HG03175 (cell line): Measurements from ENCODE around the gene RAB4B.
"Not testable (repeated sequence)": the region's sequence is repeated elsewhere in the genome, so short reads cannot be mapped to it uniquely, and the experiment has no call there.

Experiments used
- ATAC-seq: cut with Tn5 transposase; IDR thresholded peaks from one replicate; pipeline ENCODE4 v1.9.1; 2021; ENCODE audit warnings: mild to moderate bottlenecking, moderate library complexity; ENCODE audit not compliant: unreplicated experiment

The RAB4B gene

DNA sequence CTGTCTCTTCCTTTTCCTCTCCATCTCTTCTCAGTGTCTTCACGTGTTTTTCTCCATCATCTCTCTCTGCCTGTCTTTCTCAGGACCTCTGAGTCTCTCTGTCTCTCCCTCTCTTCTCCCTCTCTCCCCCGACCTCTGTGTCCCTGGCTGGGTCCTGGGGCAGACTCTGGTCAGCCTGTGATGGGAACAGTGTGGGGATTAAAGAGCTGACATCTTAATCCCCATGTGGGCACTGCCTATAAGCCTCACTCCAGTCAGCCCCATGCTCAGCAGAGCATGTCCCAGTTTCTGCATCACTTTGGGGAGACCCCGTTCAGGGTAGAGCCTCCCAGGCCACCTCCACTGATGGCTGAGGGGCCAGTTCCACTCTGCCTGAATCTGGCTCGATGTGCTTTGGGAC is 37.2 kb downstream of the RAB4B start:
- no peak for ATAC-seq

- ATAC-seq: peak; percentile 59
These were observed 40.7 kb downstream of the RAB4B start for GRCh38 chr19:40818480-40819399.

GRCh38 chr19:40819479-40820234 is 41.6 kb downstream of the RAB4B start:
- not testable (repeated sequence) for ATAC-seq

DNA sequence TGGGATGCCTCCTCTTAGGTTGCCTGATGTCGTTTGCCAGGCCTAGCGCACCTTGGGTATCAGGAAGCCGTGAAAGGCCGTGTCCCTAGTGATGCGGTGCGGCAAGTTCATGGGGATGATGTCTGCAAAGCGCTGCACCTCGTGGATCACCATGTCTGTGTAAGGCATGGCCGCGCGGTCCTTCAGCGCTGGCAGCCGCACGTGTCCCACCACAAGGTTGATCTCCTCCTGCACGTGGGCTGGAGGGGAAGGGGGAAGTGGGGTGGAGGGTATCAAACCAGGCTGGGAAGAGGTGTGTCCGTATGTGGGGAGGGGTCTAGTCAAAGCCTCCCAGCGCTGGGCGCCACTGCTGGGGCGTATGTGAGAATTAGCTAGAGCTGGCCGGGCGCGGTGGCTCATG is 44.1 kb downstream of the RAB4B start:
- ATAC-seq: no peak

GRCh38 chr19:40822704-40823553 is 44.9 kb downstream of the RAB4B start:
- not testable (repeated sequence) for ATAC-seq

DNA sequence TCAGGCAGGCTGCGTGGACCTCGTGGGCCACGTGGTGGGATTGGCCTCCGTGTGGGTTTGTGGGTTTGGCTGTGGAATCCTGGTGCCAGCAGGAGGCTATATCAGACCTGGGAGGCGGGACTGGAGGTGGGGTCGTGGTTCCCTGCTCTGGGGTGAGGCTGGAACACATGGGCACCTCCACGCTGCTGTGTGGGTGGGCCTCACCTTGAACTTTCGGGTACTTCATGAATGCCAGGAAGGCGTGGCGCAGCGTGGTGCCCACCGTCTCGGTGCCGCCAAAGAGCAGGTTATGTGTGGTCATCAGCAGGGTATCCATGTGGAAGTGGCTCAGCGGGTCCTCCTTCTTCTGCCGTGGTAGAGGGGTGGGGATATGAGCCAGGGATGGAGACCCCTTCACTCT is 46.9 kb downstream of the RAB4B start:
- ATAC-seq: not testable (repeated sequence)

- not testable (repeated sequence) for ATAC-seq
These were observed 47.5 kb downstream of the RAB4B start for GRCh38 chr19:40825460-40826095.

GRCh38 chr19:40826312-40826698 is 48.3 kb downstream of the RAB4B start:
- ATAC-seq: not testable (repeated sequence)

DNA sequence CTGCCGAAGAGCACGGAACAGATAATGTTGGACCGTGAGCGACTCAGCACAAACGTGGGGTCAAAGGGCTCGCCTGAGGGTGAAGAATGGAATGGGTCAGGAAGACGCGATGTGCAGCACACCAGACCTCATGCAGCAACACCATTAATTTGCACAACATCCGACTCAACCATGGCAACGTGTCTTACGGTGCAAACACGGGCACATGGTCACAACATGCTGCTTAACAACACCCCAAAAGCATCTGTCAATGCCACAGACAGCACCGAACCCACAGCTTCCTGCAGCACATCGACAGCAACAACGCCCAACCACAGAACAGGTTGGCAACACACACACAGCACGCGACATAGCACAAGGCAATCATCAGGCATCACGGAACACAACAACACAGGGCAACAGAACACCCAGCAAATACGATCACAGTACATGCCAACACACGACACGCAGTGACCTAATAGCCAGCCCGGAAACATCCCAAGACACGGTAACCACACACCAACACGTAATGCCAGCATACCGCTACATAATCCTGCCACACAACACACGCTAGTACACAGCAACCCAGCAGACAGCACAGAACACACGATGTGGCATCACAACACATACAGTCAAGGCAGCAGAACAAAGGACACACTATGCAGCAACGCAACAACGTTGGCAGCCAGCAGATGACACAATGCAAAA is 48.8 kb downstream of the RAB4B start:
- ATAC-seq: not testable (repeated sequence)

DNA sequence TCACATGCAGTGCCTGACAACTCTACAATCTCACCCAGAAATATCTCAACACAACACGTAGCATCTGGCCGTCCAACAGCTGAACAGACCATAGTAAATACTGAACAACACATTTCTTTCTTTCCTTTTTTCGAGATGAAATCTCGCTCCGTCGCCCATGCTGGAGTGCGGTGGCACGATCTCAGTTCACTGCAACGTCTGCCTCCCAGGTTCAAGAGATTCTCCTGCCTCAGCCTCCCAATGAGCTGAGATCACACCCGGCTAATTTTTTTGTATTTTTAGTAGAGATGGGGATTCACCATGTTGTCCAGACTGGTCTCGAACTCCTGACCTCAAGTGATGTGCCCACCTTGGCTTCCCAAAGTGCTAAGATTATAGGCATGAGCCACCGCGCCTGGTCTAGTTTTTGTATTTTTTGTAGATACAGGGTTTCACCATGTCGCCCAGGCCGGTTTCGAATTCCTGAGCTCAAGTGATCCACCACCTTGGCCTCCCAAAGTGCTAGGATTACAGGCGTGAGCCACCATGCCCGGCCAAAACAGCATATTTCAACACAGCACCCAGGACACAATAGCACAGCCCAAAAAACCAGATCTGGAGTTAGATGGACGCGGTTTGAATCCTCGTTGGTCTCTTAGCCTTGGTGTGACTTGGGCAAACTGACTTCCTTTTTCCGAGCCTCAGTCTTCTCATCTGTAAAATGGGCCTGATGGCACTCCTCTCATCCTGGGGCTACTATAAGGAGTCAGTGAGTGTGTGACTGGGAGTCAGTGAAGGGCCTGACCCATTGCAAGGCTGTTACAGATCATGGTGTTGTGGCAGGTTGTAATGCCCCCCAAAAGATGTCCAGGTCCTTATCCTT is 49.6 kb downstream of the RAB4B start:
- ATAC-seq: no peak

DNA sequence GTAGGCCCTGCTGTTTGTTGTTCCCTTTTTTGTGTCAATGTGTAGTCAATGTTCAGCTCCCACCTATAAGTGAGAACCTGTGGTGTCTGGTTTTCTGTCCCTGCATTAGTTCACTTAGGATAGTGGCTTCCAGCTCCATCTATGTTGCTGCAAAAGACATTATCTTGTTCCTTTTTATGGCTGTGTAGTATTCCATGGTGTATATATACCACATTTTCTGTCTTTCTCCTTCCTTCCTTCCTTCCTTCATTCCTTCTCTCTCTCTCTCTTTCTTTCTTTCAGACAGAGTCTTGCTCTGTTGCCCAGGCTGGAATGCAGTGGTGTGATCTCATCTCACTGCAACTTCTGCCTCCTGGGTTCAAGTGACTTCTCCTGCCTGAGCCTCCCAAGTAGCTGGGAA is 51.2 kb downstream of the RAB4B start:
- no peak for ATAC-seq

- ATAC-seq: not testable (repeated sequence)
These were observed 52.7 kb downstream of the RAB4B start for GRCh38 chr19:40830741-40831140.

GRCh38 chr19:40831502-40832430 is 53.7 kb downstream of the RAB4B start:
- no peak for ATAC-seq

DNA sequence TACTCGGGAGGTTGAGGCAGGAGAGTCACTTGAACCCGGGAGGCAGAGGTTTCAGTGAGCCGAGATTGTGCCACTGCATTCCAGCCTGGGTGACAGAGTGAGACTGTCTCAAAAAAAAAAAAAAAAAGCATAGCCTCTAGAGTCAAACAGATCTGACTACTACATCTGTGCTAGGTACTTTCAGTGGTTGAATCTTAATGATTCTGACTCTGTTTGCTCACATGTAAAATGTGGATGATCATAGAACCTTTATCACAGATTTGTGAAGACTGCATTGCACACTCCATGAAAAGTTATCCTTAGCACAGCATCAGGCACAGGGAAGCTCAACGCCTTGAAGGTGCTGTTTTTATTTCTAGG is 54.4 kb downstream of the RAB4B start:
- not testable (repeated sequence) for ATAC-seq

GRCh38 chr19:40833728-40834533 is 55.9 kb downstream of the RAB4B start:
- ATAC-seq: not testable (repeated sequence)

DNA sequence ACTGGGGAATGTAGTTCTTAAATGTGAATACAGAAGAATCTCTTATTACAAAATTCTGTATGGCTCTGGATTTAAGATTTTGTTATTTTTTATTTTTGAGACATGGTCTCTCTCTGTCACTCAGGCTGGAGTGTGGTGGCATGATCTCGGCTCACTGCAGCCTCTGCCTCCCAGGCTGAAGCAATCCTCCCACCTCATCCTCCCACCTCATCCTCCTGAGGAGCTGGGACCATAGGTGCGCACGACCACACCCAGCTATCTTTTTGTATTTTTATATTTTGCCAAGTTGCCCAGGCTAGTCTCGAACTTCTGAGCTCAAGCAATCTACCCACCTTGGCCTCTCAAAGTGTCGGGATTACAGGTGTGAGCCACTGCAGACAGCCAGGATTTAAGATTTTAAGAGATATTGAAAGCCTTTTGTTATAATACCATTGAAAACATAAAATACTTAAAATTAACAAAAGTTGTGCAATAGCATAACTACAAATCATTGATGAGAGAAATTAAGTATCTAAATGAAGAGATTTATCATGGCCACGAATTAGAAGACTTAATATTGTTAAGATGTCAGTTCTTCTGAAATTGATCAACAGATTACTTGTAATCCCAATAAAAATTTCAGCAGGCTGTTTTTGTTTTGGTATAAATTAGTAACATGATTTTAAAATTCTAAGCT is 58.8 kb downstream of the RAB4B start:
- ATAC-seq: no peak

- ATAC-seq: not testable (repeated sequence)
These were observed 60.4 kb downstream of the RAB4B start for GRCh38 chr19:40838477-40838876.
